T-helper 9 cell (primary cell): Measurements from ENCODE around the gene AQP12B.
A peak's percentile ranks its signal among the peaks of the same experiment; 100 is the strongest.

ENCODE experiments used
- DNase-seq: peaks from one replicate; pipeline ENCODE4 v3.0.0-alpha.2; 2020

Gene AQP12B

DNA sequence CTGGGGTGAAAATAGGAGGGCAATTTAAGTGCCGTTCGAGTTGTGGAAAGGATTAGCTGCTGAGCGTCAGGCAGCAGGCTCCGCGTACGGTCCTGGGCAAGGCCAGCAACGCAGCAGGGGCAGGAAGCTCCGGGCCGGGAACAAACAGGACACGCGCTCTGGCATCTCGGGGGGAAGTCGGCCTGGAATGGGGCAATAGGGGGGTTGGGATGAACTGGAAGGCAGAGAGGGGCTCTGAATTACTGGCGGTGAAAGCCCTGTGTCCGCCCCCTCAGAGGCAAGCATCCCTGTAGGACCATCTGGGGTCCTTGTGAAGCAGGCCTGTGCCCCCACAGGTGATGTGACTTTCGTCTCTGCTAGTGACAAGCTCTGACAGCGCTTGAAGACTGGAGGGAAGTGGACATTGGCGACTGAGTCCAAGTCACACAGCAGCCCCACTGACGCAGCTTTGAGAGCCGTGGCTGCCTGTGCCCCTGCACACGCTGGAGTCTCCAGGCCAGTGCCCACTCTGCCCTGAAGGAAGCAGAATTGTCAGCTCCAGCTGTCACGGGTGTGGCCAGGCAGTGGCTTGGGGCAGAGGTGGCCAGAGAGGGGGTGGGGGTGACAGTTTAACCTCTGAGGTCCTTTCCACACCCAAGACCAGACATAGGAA is 35.1 kb downstream of the AQP12B start:
- DNase-seq: no peak

DNA sequence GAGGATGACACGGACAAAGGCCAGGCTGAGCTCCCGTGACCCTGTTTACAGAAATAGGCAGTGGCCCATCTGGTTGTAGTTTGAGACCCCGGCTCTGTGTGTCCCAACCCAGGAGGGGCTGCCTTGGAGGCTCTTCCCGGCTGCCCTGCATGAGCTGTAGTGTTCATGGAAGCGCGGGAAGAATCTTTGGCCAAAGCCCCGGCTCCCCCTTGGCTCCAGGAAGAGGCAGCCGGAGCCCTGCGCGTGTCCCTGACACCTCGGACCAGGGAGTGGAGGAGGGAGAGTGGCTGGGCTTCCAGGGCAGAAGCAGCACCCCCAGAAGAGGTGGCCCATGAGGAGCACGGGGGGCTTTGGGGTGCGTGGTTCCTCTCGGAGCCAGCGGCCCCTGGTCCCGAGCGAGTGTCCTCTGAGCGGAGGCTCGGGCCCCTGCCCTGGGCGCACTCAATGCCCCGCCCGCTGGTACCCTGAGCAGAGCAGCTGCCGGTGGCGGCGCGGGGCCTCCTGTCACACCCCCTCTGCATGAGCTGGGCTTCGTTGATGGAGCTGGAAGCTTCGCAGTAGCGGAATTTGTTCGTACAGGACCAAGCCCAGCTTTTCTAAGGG is 35.7 kb downstream of the AQP12B start:
- DNase-seq: no peak

DNA sequence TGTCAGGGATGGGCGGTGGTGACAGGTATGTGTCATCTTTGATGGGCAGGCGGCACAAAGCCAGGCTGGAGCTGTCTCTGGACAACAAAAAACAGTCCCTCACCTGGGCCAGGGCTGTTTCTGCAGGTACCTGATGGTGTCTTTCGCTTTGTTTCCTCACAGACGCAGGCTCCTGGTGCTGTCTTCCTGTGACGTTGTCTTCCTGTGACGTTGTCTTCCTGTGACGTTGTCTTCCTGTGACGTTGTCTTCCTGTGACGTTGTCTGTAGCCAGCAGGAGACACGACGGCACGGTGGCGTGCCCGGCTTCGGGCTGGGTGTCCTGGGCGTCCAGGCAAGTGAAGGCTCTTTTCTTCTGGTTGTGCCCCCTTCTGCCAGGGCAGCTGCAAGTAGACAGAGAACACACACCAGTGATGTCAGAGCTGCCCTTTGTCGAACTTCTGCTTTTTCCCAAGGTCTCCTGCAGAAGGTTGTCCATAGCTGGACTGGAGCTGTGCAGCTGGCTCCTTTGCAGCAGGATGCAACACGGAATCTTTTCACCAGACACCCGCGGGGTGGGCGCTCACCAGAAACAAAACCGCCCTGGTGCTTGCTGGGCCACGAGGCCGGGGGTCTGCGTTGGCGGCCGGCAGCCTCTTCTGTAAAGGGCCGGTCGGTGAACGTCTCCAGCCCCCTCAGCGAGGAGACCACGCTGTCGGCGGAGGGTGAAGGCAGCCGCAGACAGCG is 36.3 kb downstream of the AQP12B start:
- DNase-seq: peak; percentile 16

DNA sequence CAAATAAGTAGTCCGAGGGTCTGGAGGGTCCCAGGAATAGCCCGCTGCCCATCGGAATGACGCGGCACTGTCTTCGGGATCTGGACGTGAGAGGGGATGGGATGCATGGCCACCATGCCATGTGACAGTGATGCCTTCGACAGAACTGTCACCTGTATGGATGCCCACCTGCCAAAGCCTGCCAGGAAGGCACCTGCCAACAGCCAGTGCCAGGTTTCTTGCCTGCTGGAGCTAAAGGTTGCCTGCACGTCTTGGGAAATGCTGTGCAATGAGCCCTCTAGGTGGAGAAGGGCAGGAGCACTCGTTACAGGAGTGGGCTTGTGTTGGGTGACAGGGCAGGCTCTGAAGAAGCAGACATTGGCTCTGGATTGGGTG is 36.9 kb downstream of the AQP12B start:
- no peak for DNase-seq

DNA sequence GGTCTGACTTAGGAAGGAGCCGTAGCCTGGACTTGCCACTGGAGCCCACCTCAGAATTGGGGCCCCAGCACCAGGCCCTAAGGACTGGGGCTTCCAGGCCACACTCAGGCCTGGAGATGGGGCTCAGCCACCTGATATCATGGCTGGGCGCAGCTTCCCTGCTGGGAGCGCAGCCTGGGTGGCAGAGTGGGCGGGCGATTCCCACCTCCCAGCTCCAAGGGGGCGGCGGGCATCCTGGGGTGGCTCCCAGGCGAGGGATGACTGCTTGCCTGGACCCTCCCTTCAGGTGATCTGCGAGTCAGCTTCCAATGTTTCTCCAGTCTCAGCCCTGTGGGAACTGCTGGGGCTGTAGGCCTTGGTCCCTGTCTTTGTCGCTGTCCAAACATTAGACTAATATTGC is 37.3 kb downstream of the AQP12B start:
- no peak for DNase-seq

DNA sequence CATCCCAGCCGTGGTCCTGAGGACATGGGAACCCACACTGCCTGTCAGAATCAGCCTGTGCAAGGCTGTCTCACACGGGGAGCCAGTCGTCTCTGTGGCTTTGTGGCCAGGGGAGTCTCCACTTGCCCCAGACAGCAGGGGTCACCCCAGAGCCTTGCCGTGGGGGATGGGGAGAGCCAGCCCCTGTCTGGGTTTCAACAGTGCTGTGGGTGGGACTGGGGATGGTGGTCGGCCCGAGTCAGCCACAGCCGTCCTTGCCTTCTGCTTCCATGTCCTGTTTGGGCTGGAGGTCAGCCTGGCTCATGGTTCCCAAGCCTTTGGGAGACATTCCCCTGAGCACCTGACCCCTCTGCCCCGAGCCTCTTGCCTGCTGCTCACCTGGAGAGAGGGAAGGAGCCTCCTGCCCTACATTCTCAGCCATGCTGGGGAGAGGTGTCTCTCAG is 37.8 kb downstream of the AQP12B start:
- no peak for DNase-seq

DNA sequence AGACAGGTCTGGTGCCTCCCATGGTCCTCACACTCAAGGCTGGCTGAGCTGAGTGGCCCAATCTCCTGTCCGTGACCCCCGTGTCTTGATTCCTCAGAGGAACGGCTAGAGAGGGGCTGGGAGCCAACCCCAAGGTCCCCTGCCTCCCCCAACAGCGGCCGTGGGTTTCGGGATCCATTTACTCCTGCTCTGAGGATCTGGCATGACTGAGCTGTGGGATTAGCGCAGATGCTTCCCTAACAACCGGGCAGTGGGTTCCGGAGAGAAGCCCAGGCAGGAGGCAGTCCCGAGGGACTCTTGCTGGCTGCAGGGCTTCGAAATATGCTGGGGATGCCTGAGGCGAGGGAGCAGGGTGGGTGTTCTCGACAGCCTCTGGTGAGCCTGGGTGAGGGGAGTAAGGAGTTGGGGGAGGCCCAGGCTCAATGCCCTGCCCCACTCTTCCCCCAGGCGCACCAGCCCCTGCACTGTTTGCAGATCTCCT is 38.5 kb downstream of the AQP12B start:
- no peak for DNase-seq

DNA sequence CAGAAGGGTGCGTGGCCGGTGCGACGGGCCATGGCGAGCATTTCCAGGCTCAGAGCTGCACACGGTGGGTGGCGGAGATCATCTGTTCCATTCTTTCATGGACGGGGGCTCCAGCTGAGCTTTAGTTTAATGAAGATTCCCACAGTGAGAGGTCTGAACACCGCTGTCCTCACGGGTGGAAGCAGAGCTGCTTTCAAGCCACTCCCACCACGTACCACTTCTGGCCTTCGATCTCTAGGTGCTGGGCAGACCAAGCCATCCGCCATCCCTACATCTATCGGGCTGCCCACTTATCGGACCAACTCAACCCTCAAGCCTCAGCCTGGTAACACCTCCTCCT is 38.9 kb downstream of the AQP12B start:
- DNase-seq: no peak

DNA sequence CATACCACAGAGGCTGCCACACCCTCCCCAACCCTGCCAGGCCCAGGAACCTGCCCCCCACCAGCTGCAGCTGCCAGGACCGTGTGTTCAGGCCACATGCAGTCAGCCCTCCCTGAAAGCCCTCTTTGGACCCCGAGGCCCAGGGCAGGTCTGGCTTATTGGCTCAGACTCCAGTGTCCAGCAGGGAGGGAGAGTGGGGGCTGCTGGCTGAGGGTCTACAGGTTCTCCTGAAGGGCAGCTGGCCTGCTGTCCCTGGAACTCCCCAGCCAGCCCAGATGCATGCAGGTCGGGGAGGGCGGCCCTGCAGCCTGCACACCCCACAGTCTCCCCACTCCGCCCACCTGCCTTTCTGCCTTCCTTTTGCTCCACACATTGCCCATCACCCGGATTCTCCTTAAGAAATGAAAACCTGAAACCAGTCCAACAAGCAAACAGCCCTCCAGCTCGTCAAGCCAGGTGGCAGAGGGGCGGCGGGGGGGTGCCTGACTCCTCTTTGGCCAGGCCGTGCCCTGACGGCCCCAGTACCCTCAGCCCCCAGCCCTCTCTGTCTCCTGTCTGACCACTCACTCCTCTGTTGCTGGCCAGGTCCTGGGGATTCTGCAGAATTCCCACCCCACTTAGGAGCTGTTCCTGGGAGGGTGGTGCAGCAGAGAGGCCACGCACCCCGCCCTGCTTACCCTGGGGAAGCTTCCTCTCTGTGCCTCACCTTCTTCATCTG is 39.4 kb downstream of the AQP12B start:
- no peak for DNase-seq

DNA sequence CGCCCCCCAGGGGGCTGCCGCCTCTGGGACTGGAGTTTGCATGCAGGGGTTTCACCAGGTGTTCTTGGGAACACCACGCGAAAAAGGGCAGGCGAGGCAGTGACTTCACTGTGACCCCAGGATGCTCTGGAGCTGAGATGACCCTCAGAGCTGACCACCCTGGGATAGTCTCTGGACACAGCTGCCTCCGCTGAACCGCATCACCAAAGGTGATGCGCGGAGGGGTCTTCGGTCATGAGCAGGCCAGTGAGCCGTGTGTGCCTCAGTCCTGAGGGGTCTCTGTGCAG is 39.9 kb downstream of the AQP12B start:
- no peak for DNase-seq

DNA sequence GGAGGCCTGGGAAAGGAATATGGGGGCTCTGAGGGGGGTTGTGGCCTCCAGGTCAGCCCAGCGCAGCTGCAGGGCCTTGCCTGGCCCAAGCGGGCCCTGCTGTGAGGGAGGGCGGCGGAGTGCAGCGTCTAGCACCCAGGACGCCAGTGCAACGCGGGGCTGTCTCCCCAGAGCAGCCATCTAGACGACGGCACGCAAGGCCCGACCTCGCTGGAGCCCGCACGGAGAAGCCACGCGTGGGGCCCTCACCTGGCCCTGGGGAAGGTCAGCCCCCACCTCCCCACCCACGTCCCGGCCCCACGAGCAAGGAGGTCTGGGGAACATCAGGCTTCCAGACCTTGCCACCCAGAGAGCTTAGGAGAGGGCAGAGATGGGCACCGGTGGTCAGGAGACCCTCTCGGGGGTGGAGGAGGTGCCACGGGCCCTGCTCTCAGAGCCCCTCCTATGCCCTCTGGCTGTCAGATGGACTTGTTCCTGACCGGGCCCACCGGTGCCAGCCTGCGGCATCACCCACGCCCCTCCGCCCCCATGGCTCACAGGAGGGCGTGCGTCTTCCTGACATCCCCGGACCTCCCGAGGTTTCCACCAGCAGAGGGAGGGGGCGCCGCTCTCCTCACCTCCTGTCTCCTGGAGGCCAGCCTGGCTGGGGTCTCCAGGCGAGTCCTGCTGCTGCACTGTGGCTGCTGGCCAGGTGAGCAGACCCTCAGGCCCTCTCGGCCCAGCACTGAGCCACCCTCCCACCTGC is 40.5 kb downstream of the AQP12B start:
- no peak for DNase-seq

DNA sequence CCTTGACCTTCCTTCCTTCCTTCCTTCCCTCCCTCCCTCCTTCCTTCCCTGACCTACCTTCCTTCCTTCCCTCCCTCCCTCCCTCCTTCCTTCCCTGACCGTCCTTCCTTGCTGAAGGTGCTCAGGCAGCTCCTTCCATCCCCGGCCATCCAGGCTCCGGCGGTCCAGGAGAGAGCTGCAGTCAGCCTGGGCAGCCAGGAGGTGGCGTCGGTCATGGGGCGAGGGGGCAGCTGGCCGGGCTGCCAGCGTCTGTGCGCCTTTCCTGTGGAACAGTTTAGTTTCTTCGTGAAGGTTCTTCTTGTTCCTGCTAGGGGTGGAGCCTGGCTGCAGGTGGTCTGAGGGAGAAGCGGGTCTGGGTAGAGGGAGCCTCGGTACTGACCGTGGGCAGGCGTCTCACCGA is 41.7 kb downstream of the AQP12B start:
- no peak for DNase-seq

DNA sequence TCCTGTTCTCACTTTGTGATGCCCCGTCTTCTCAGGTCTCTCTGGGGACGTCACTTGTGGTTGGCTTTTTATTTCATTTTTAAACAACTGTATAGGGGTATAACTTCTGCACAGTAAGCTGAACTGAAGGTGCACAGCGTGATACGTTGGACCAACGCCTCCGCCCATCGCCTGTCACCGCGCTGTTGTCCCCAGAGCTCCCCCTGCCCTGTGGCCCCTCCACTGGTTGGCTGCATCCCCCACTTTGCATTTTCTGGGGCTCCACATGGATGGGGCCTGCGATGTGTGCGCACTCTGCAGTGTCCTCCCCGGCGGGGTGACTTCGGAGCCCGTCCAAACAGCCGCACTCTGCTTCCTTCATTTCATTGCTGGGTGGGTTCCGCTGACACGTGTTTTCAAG is 43.1 kb downstream of the AQP12B start:
- DNase-seq: no peak

DNA sequence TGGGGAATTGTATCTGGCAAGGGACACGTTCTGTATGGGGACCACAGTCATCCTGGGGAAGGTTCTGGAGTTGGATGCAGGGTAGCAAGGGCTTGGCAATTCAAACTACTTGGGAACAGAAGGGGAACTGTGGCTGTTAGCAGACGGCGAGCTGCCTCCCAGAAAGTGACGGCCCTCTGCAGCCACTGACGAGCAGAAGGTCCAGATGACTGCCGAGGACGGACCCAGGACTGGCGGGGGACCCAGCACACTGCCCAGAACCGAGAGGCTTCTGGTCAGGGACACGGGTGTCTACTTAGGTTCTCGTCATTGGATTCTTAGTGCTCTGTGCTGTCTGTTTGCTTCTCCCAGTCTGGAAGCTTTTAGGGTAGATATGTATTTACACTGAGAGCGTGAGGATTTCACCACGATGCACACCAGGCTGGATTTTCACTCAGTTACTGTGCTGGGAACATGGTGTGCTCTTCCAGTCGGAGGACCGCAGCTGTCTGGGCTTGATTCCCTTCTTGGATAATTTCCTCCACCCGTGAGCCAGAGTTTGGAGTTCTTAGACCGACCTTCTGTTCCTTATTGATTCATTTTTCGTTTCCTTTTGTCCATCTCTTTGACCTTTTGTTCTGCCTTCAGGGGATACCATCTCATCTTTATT is 44.0 kb downstream of the AQP12B start:
- no peak for DNase-seq

DNA sequence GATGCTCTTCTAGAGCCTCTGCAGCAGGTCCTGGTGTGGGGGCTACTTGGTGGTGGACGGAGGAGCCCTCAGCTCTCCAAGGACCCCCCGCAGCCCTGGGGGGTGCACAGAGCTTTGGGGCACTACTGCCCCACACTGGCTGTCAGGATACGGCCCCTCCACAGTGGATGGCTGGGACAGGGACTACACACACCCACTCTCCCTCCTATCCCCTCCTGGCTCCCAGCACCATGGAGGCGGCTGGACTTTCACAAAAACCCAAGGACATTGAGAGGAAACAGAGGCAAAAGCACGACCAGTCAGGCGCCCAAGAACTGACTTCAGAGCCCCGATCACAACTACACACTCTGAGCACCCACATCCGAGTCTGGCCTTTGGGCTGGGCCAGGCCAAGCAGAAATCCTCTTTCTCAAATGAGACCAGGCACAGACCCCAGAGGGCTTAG is 44.8 kb downstream of the AQP12B start:
- no peak for DNase-seq

DNA sequence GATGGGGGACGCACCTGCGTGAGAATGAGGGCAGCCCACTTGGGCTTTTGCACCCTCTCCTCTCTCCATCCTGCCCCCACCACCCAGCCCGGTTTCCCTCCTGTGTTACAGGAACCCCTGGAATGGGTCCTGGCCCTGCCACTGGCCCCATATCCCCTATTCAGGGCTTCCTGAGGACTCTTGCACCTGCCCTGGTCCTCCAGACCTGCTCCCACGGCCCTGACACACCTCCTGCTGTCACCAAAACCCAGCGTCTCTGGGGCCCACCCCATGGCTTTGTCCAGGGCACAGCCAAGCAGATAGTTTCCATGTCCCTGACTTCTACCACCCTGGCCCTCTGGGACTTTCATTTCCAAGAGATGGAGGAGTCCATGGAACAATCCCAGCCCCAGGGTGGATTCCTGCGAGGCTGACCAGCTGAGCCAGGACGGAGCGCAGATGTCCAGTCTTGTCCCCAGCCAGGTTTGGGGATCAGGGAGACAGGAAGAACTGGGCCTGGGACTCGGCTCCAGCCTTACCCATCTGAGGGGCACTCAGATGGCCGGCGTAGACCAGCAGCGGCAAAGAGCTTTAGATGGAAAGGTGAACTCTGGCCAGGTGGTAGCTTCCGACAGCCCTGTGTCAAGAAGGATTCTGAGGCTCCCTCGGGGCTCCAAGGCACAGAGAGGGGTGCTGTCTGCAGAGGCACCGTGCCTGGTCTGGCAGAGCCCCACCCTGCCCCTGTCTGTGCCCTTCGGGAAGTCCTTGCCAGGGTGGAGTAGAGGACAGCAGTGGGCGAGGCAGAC is 45.4 kb downstream of the AQP12B start:
- DNase-seq: no peak

DNA sequence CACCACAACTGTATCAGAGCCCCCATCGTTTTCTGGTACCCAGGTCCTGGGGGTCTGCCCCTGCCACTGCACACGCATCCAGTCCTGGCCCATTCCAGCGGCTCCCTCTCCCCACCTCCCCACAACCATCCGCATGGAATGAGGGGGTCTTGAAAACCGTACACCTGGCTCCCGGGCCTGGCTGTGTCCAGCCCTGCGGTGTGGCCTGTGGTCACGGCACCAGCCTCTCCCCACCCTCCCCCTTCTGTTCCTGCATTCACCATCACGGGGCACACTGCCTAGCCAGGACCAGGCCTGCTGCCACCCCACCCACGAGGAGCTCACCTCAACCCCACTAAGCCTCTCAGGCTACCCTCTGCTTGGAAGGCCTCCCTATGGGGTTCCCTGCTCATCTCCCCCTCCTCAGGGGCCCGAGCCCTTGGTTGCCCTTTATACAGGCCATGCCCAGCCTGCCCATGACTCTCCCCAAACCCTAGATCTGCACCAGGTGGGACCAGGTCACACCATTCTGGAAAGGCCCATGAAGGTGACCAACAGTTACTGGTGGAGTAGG is 46.0 kb downstream of the AQP12B start:
- no peak for DNase-seq

DNA sequence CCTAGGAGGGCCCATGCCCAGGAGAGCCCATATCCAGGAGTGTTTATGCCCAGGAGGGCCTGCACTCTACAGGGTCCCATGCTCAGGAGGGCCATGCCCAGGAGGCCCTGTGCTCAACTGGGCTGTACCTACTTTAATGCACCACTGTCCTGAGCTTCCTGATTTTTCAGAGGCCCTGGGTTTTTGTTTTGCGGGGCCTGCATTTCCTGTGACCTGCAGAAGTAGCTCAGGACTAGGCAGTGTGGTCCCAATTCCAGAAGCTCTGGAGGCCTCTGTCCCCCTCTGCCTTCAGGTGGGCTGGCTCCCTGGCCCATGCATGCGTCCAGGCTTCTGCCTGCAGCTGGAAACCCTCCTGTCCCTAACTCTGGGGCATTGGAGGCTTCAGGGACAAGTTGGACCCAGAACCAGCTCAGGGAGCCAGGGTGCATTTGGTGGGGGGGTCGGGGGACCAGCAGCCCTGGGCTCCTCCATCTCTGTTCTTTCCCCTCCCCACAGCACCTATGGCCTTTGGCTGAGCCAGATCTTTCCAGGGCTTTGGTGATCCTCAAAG is 46.6 kb downstream of the AQP12B start:
- DNase-seq: no peak

DNA sequence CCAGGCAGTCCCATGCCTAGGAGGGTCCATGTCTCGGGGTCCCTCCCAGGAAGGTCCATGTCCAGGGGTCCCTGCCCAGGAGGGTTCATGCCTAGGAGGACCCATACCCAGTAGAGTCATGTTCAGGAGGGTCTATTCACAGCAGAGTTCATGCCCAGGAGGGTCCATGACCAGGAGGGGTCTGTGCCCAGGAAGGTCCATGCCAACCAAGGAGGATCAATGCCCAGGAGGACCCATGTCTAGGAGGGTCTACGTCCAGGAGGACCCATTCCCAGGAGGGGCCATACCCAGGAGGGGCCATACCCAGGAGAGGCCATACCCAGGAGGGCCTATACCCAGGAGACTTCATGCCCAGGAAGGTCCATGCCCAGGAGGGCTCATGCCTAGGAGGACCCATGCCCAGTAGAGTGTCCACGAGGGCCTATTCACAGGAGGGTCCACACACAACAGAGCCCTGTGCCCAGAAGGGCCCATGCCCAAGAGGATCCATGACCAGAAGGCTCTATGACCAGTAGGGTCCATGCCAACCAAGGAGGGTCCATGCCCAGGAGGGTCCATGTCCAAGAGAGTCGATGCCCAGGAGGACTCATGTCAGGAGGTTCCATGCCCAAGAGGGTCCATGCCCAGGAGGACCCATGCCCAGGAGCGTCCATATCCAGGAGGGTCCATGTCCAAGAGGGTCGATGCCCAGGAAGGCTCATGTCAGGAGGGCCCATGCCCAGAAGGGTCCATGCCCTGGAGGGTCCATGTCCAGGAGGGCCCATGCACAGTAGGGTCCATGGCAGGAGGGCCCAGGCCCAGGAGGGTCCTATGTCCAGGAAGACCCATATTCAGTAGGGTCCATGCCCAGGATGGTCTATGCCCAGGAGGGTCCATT is 47.3 kb downstream of the AQP12B start:
- no peak for DNase-seq

DNA sequence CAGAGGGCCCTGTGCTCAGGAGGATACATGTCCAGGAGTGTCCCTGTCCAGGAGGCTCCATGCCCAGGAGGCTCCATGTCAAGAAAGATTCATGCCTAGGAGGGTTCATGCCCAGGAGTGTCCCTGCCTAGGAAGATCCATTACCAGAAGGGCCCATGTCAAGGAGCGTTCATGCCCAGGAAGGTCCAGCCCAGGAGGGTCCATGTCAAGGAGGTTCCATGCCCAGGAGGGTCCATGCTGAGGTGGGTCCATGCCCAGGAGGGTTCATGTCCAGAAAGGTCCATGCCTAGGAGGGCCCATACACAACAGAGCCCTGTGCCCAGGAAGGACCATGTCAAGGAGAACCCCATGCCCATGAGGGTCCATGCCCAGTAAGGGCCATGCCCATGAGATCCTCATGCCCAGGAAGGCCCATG is 50.4 kb downstream of the AQP12B start:
- no peak for DNase-seq
